HG02623 (cell line): ENCODE data around the gene C2orf42.
"Not testable (repeated sequence)": the region's sequence is repeated elsewhere in the genome, so short reads cannot be mapped to it uniquely, and the experiment has no call there.

Experiments used
- ATAC-seq: cut with Tn5 transposase; IDR thresholded peaks from one replicate; pipeline ENCODE4 v1.9.1; 2021; ENCODE audit warnings: moderate library complexity; ENCODE audit not compliant: unreplicated experiment

C2orf42 gene

GRCh38 chr2:70132244-70133126 lies 58.3 kb downstream of the C2orf42 start:
- peak; percentile 49 for ATAC-seq

- ATAC-seq, result not testable (repeated sequence)
Measured at GRCh38 chr2:70131344-70132143, 59.3 kb downstream of the C2orf42 start.

GRCh38 chr2:70128005-70128404 lies 62.8 kb downstream of the C2orf42 start:
- no peak for ATAC-seq

GRCh38 chr2:70126413-70126812 lies 64.4 kb downstream of the C2orf42 start:
- ATAC-seq, result no peak

GRCh38 chr2:70125498-70125898 lies 65.3 kb downstream of the C2orf42 start:
- ATAC-seq, result no peak

GRCh38 chr2:70124983-70125480 lies 65.8 kb downstream of the C2orf42 start:
- no peak for ATAC-seq

- no peak for ATAC-seq
Measured at GRCh38 chr2:70123829-70124116, 67.0 kb downstream of the C2orf42 start.

- ATAC-seq, result no peak
Measured at GRCh38 chr2:70123051-70123828, 67.6 kb downstream of the C2orf42 start.

GRCh38 chr2:70122470-70122869 lies 68.3 kb downstream of the C2orf42 start:
- no peak for ATAC-seq

- ATAC-seq, result no peak
Measured at GRCh38 chr2:70121627-70122372, 69.0 kb downstream of the C2orf42 start.

- ATAC-seq, result no peak
Measured at GRCh38 chr2:70118798-70119454, 71.9 kb downstream of the C2orf42 start.

- no peak for ATAC-seq
Measured at GRCh38 chr2:70116936-70117552, 73.8 kb downstream of the C2orf42 start.

- peak; percentile 56 for ATAC-seq
Measured at GRCh38 chr2:70115646-70116442, 75.0 kb downstream of the C2orf42 start.

GRCh38 chr2:70113359-70114070 lies 77.3 kb downstream of the C2orf42 start:
- no peak for ATAC-seq

GRCh38 chr2:70111752-70112591 lies 78.8 kb downstream of the C2orf42 start:
- ATAC-seq, result no peak

GRCh38 chr2:70110397-70110796 lies 80.4 kb downstream of the C2orf42 start:
- ATAC-seq, result not testable (repeated sequence)

GRCh38 chr2:70106138-70106537 lies 84.7 kb downstream of the C2orf42 start:
- not testable (repeated sequence) for ATAC-seq
